CD14-positive monocyte (primary cell): Measurements from ENCODE around the gene MAD1L1. TPM values are rescaled to one million over a fixed set of nuclear protein-coding genes. Genes with fewer than 3 reads are reported as not detected.

ENCODE experiments used
- DNase-seq, 3 donors: peaks; one replicate each; pipeline ENCODE4 v3.0.0-alpha.2; 2011 to 2022
- H2AFZ ChIP-seq: 2 replicates; pipeline ENCODE4 v1.6.0; 2012; ENCODE audit warnings: mild to moderate bottlenecking, low read depth, low read length, inconsistent platforms; ENCODE audit not compliant: insufficient read depth, poor library complexity, severe bottlenecking
- H3K27ac ChIP-seq, 2 donors: 1 replicate in 1 of 2; 2 replicates in 1 of 2; pipeline ENCODE4 v1.5.1; 2012 to 2013; ENCODE audit warnings: low read length in 2 of 2, control low read depth in 1 of 2, inconsistent platforms in 1 of 2, low read depth in 1 of 2, mild to moderate bottlenecking in 1 of 2
- H3K27me3 ChIP-seq, 2 donors: one replicate each; pipeline versions ENCODE4 v1.6.0 to v1.6.1; 2011 to 2013; ENCODE audit warnings: low read length in 2 of 2; ENCODE audit not compliant: control insufficient read depth in 2 of 2, insufficient read depth in 2 of 2
- H3K36me3 ChIP-seq, 2 donors: replicated peaks in 1 of 2; 1 replicate in 1 of 2; 2 replicates in 1 of 2; pipeline versions ENCODE4 v1.5.1 to v1.6.1; 2012 to 2013; ENCODE audit warnings: low read length in 2 of 2, control low read depth in 1 of 2, inconsistent platforms in 1 of 2, mild to moderate bottlenecking in 1 of 2; ENCODE audit not compliant: insufficient read depth in 2 of 2, control insufficient read depth in 1 of 2
- H3K4me1 ChIP-seq, 2 donors: 1 replicate in 1 of 2; 2 replicates in 1 of 2; pipeline versions ENCODE4 v1.5.1 to v1.6.1; 2012 to 2013; ENCODE audit warnings: low read length in 2 of 2, control low read depth in 1 of 2, inconsistent platforms in 1 of 2, mild to moderate bottlenecking in 1 of 2, moderate library complexity in 1 of 2; ENCODE audit not compliant: insufficient read depth in 2 of 2, control insufficient read depth in 1 of 2
- H3K4me2 ChIP-seq: replicated peaks from 2 replicates; pipeline ENCODE3; 2012; ENCODE audit warnings: low read length, moderate library complexity, mild to moderate bottlenecking; ENCODE audit not compliant: poor library complexity, severe bottlenecking; ENCODE audit errors: extremely low read depth
- H3K4me3 ChIP-seq, 3 experiments: fragments of 200-600 bp in 1 of 3; sonication (generic) in 1 of 3; replicated peaks in 1 of 3; 1 replicate in 2 of 3; 2 replicates in 1 of 3; pipeline ENCODE4 v1.5.1; 2011 to 2013; ENCODE audit warnings: low read length in 3 of 3, mild to moderate bottlenecking in 3 of 3, control low read depth in 2 of 3, low read depth in 2 of 3, inconsistent platforms in 1 of 3, moderate library complexity in 1 of 3
- H3K79me2 ChIP-seq: 2 replicates; pipeline ENCODE4 v1.6.0; 2012; ENCODE audit warnings: mild to moderate bottlenecking, control low read depth, inconsistent platforms, low read length, moderate library complexity; ENCODE audit not compliant: insufficient read depth
- H3K9ac ChIP-seq: 2 replicates; pipeline ENCODE4 v1.6.0; 2017; ENCODE audit warnings: low read length, mild to moderate bottlenecking; ENCODE audit not compliant: insufficient read depth, poor library complexity, severe bottlenecking
- H3K9me3 ChIP-seq, 2 donors: replicated peaks in 1 of 2; 1 replicate in 1 of 2; 2 replicates in 1 of 2; pipeline versions ENCODE4 v1.5.1 to v1.6.1; 2012 to 2013; ENCODE audit warnings: low read length in 2 of 2, control low read depth in 1 of 2; ENCODE audit not compliant: control insufficient read depth in 1 of 2, insufficient read depth in 1 of 2
- H4K20me1 ChIP-seq: 2 replicates; pipeline ENCODE4 v1.6.0; 2012; ENCODE audit warnings: mild to moderate bottlenecking, low read length, control low read depth, moderate library complexity; ENCODE audit not compliant: insufficient read depth
- H3K27ac Mint-ChIP-seq, 7 donors: one replicate each; pipeline ENCODE4 v1.8.0; 2020; ENCODE audit warnings: mild to moderate bottlenecking in 7 of 7, mixed read lengths in 7 of 7, moderate library complexity in 6 of 7, inconsistent platforms in 2 of 7
- H3K27me3 Mint-ChIP-seq, 3 donors: one replicate each; pipeline ENCODE4 v1.8.0; 2021 to 2022; ENCODE audit warnings: low read depth in 3 of 3, mild to moderate bottlenecking in 3 of 3, mixed read lengths in 3 of 3, moderate library complexity in 3 of 3, inconsistent platforms in 1 of 3
- H3K36me3 Mint-ChIP-seq, 2 donors: one replicate each; pipeline ENCODE4 v1.8.0; 2020; ENCODE audit warnings: mixed read lengths in 2 of 2, inconsistent platforms in 1 of 2, mild to moderate bottlenecking in 1 of 2
- H3K4me1 Mint-ChIP-seq: one replicate; pipeline ENCODE4 v1.8.0; 2020; ENCODE audit warnings: mild to moderate bottlenecking, mixed read lengths
- H3K4me3 Mint-ChIP-seq, 2 donors: one replicate each; pipeline ENCODE4 v1.8.0; 2020; ENCODE audit warnings: mild to moderate bottlenecking in 2 of 2, mixed read lengths in 2 of 2, moderate library complexity in 1 of 2
- H3K9me3 Mint-ChIP-seq, 7 donors: one replicate each; pipeline ENCODE4 v1.8.0; 2020 to 2022; ENCODE audit warnings: mixed read lengths in 7 of 7, mild to moderate bottlenecking in 6 of 7, moderate library complexity in 6 of 7, inconsistent platforms in 2 of 7
- WGBS: methylation state at CpG from one replicate; pipeline ENCODE4 v1.1.5; 2013; ENCODE audit warnings: missing lambda C conversion rate; ENCODE audit not compliant: insufficient coverage; 5-methylcytosine and 5-hydroxymethylcytosine counted together
- intact Hi-C, 2 donors: fragments of 100-400 bp; cut with micrococcal nuclease; formaldehyde crosslinking; loops; one replicate each; pipeline versions ENCODE4 v1.15.0 to v1.15.1; 2023
- polyA plus RNA-seq, 3 donors: library from polyadenylated mRNA; depleted of rRNA in 1 of 3; unstranded in 2 of 3; stranded (reverse) in 1 of 3; fragments of 300-500 nt in 2 of 3; fragments of >200 nt in 1 of 3; fragmentation: Illumina TruSeq in 2 of 3; gene quantifications; 1 replicate in 2 of 3; 2 replicates in 1 of 3; pipeline ENCODE4 v1.2.3, GENCODE V29; 2012 to 2021
- TF ChIP-seq, protein P1 (sequence below): fragments of 200-600 bp; IDR thresholded peaks from one replicate; pipeline ENCODE4 v1.8.0; 2022; ENCODE audit warnings: antibody characterized with exemption, mild to moderate bottlenecking

MAD1L1 gene
- polyA plus RNA-seq, 3 donors = 22.0 to 39.4 (median 33.2) TPM

DNA sequence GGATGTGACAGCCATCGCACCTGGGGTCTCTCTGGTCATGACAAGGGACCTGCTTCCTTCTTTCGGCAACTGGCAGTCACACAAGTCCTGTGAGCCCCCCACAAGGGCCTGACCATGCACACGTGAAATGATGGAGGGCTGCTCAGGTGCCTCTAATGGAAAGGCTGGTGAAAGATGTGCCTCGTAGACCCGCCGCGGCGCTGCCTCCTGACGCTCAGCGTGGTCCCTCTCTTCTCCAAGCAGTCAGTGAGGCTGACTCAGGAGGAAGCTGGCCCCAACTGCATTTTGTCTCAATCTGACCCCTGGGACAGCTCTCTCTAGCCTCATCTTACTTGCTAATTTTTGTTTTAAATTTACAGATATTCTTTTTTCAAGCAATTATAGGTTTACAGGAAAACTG is 100.9 kb downstream of the MAD1L1 start:
- no peaks in the 10 kb centered on the region for H3K79me2 ChIP-seq
- H3K27me3 ChIP-seq = no peaks in the 10 kb centered on the region
- no peaks in the 10 kb centered on the region for H4K20me1 ChIP-seq
- H2AFZ ChIP-seq = no peak overlapping the region
- H3K4me3 Mint-ChIP-seq = no peak overlapping the region
- no peak overlapping the region for H3K27ac ChIP-seq
- H3K4me1 ChIP-seq = no peaks in the 10 kb centered on the region
- H3K9me3 ChIP-seq = no peaks in the 10 kb centered on the region
- H3K4me3 ChIP-seq = no peak overlapping the region
- H3K9me3 Mint-ChIP-seq = peaks cover 0 to 4% (median 0%) of the 10 kb centered on the region in 7 donors
- TF ChIP-seq, protein P1, sequence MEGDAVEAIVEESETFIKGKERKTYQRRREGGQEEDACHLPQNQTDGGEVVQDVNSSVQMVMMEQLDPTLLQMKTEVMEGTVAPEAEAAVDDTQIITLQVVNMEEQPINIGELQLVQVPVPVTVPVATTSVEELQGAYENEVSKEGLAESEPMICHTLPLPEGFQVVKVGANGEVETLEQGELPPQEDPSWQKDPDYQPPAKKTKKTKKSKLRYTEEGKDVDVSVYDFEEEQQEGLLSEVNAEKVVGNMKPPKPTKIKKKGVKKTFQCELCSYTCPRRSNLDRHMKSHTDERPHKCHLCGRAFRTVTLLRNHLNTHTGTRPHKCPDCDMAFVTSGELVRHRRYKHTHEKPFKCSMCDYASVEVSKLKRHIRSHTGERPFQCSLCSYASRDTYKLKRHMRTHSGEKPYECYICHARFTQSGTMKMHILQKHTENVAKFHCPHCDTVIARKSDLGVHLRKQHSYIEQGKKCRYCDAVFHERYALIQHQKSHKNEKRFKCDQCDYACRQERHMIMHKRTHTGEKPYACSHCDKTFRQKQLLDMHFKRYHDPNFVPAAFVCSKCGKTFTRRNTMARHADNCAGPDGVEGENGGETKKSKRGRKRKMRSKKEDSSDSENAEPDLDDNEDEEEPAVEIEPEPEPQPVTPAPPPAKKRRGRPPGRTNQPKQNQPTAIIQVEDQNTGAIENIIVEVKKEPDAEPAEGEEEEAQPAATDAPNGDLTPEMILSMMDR = no peak
- DNase-seq = no peak
- no peaks in the 10 kb centered on the region for H3K4me1 Mint-ChIP-seq
- H3K27ac Mint-ChIP-seq = no peak overlapping the region
- peaks cover 35 to 52% of the 10 kb centered on the region in 2 donors for H3K36me3 Mint-ChIP-seq
- 87% methylated on average over 10 of the region's 10 CpGs for WGBS
- peaks cover 0 to 4% (median 0%) of the 10 kb centered on the region in 3 donors for H3K27me3 Mint-ChIP-seq
- peaks cover 3 to 39% of the 10 kb centered on the region in 2 donors for H3K36me3 ChIP-seq
- intact Hi-C loops = no loop called here
- H3K4me2 ChIP-seq = no peak overlapping the region
- no peak overlapping the region for H3K9ac ChIP-seq

DNA sequence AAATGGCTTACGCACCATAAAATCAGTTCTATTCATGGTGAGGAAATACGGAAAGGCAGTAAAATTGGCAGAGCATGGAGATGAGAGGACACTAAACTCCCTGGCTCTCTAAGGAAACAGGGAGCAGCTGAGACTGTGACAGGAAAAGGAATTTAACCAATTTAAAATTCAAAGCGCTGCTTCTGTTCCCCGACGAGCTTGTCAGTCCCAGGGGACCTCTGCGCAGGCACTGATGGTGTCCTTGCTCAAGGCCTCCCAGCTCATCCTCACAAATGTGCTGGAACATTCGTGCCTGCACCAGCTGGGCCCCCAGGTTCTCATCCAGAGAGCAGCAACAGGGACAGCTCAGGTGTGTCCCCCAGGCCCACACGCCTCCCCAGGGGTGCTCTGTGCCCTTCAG is 101.4 kb downstream of the MAD1L1 start:
- H3K79me2 ChIP-seq = no peaks in the 10 kb centered on the region
- Mint-ChIP-seq H3K27ac (peak overlapping the region in 1 of 7 donors; percentile 4), H3K4me1 (no peaks in the 10 kb centered on the region), H3K36me3 (peaks cover 32 to 50% of the 10 kb centered on the region in 2 donors), H3K9me3 (peaks cover 0 to 4% (median 0%) of the 10 kb centered on the region in 7 donors), H3K4me3 (no peak overlapping the region), H3K27me3 (peaks cover 0 to 4% (median 0%) of the 10 kb centered on the region in 3 donors)
- no peak overlapping the region for H3K9ac ChIP-seq
- no peak overlapping the region for H2AFZ ChIP-seq
- no peak overlapping the region for H3K4me2 ChIP-seq
- 96% methylated on average over 7 of the region's 8 CpGs for WGBS
- no peak overlapping the region for H3K4me3 ChIP-seq
- peaks cover 1 to 41% of the 10 kb centered on the region in 2 donors for H3K36me3 ChIP-seq
- no peaks in the 10 kb centered on the region for H3K9me3 ChIP-seq
- no peaks in the 10 kb centered on the region for H4K20me1 ChIP-seq
- no peaks in the 10 kb centered on the region for H3K4me1 ChIP-seq
- H3K27me3 ChIP-seq = no peaks in the 10 kb centered on the region
- no peak overlapping the region for H3K27ac ChIP-seq
- no peak for DNase-seq
- intact Hi-C loops = no loop called here
- TF ChIP-seq, protein P1 = no peak
